NCI-H774 (cell line): ENCODE data around the gene CD177.
"Not testable (repeated sequence)": the region's sequence is repeated elsewhere in the genome, so short reads cannot be mapped to it uniquely, and the experiment has no call there.

Experiments
- DNase-seq: peaks from one replicate; lab custom pipeline; 2025; lab: John Stamatoyannopoulos, UW

CD177 gene

DNA sequence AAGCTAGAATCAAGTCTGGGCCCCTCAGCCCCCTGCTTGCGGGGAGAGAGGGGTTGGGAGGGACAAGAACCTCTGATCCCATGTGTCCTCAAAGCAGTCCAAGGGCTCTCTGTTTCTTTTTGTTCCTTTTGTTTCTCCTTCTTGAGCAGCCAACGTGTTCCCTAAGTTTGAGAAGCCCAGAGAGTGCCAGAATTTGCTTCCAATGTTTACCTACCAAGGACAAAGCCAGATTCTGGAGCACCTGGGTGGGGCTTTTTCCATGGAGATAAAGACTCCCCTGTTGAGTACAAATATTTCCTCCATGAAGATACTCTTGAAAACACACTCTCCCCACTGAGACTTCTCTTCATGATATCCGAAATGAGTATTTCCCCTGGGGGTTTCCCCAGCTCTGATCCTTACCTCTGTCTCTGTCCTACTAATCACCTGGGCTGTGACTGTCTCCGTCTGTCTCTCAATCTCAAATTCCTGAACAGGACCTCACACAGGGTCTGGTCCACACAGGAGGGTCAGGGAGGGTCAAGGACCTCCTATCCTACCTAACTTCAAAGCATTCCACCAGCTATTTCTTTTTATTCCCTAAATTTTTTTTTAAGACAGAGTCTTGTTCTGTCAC, 27.4 kb downstream of the CD177 start:
- no peak for DNase-seq

DNA sequence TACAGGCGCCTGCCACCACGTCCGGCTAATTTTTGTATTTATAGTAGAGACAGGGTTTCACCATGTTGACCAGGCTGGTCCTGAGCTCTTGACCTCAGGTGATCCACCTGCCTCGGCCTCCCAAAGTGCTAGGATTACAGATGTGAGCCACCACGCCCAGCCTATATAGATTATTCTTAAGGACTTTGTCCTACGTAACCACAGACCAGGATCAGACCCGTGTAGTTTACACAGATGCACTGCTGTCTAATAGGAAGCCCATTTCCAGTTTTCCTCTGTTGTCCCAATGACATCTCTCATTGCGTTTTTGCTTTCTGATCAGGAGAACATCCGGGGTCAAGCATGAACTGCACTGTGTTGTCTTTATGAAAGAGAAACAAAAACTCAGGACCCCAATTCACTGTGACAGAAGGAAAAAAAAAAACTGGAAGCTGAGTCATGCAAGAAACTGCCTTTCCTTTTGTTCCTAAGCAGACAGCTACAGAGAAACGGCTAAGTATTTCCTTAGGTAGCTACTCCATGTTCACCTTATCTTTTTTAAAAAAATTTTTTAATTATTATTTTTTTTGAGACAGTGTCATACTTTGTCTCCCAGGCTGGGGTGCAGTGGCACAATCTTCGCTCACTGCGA, 29.2 kb downstream of the CD177 start:
- DNase-seq, result not testable (repeated sequence)

DNA sequence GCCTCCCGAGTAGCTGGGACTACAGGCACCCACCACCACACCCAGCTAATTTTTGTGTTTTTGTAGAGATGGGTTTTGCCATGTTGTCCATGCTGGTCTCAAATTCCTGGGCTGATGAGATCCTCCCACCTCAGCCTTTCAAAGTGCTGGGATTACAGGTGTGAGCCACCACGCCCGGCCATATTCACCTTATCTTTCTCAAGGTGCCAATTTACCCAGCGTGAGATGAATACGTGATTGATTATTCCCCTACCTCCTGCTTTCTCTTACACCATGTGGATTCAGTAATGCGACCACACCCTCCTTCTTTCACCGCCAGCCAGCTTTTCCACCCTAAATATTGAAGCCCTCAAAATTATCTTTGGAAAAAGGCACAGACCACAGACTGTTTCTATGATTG, 29.8 kb downstream of the CD177 start:
- DNase-seq, result not testable (repeated sequence)

DNA sequence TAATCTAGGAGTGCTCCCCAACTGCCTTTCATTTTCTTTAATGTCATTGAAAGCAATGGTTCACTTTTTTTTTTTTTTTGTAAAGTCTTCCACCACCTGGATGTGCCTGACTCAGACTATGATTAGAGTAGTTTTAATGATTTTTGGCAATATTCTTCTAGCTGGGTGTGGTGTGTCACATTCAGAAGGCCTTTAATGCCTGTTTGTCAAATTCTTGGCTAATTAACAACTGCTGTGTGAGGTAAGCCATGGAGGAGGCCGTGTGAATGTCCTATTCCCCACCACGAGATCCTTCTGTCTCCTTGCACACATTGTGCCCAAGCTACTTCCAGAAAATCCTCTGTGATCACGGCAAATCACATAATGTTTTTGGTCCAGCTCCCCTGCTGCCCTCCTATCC, 30.3 kb downstream of the CD177 start:
- DNase-seq, result not testable (repeated sequence)

DNA sequence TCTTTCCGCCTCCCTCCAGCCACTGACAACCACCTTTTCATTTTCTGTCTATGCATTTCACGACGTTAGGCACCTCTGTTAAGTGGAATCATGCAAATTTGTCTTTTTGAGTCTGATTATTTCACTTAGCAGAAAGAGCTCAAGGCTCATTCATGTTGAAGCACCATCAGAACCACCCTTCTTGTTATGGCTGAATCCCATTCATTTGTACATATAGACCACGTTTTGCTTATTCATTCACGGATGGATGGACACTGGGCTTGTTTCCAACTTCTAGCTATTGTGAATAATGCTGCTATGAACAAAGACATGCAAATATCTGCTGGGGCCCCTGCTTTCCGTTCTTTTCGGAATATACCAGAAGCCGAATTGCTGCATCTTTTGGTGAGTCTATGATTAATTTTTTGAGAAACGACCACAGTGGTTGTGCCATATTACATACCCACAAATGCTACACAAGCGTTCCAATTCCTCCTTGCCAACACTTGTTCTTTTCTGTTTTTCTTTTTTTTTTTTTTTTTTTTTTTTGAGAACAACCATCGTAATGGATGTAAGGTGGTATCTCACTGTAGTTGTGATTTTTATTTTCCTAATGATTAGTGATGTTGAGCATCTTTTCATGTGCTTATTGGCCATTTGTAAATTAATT, 37.5 kb downstream of the CD177 start:
- DNase-seq, result peak; percentile 79

DNA sequence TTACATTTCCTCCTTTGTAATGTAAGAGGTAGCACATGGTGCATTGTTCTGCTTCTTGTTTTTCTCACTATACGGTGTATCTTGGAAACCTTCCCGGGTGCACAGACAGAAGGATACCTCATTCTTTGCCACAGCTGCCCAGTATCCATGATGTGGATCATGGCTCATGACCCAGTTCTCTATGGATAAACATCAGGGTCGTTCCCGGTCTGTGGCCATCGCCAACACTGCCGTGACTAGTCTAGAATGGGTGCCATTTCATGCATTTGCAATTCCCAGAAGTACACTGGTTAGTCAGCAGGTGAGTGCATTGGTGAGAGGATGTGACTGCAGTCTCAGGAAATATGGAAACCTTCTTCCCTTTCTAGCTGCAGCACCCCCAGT, 38.1 kb downstream of the CD177 start:
- DNase-seq, result peak; percentile 32

DNA sequence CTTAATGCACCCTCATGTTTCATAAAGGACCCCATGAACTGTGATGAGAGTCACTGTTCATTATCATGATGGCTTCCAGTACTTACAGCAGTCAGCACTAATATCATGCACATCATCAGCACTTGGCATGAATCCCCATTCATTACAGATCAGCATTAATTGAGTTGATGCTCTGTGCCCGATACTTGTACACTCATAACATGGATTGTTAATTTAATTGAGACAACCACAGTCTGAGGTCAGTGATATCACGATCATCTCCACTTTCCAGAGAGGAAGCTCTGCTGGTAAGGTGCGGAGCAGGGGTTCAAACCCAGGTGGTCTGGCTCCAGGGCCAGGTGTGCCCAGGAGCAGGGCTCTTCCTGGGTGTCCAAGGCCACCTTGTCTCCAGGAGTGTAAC, 40.0 kb downstream of the CD177 start:
- not testable (repeated sequence) for DNase-seq

DNA sequence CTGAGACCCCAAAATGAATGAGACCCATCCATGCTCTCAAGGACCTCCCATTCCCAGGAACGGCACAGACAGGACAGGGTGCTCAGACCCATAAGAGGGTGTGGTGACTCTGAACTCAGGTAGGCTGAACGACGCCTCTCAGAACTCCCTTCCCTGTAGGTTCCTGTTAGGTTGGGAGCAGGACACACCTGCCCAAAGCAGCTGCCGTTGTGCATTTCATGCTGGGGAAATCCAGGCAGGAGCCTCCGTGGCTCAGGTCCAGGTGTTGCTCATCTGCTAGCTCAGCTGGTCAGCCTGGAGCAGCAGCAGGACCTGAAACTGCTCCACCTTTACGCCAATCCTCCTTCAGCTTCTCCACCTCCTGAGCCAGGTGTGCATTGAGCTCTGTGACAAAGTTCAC, 42.1 kb downstream of the CD177 start:
- DNase-seq, result peak; percentile 46

DNA sequence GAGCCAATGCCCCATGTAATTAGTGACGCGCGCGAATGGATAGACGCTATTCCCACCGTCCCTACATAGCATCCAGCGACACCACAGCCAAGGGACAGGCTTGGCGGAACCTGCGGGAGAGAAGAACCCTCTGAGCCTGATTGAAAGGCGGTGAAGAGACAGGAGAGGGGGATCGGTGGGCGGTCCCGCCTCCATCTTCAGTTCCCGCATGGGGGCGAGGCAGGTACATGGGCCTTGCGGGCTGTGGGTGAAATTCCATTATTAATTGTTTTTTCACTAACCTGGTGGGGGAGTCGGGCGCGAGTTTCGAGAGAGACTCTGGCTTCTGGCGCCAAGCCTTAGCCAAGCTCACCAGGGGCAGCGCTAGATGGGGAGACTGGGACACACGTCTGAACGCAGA, 52.8 kb downstream of the CD177 start:
- DNase-seq, result no peak

DNA sequence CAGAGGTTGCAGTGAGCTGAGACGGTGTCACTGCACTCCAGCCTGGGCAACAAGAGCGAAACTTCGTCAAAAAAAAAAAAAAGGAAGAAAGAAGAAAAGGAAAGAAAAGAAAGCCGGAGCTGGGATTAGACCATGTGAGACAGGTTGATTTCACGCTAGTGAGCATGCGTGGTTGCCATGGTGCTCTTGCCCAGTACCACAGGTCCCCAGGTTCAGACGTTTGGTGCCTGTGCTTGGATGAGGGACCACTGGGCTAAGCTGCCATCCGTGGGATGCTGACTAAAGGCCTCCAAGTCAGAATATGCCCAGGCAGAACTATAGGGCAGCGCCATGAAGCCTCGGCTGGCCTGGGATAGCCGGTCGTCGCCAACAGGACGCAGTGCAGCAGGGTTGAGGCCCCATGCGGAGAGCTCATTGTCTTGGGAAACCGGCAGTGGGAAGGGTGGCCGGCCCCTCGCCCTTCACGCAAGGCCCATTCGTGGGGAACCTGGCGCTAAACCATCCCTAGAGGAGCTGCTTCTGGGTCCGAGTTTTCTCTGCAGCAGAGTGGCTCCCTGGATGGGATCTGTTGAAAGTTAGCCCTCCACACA, 54.0 kb downstream of the CD177 start:
- DNase-seq, result no peak

DNA sequence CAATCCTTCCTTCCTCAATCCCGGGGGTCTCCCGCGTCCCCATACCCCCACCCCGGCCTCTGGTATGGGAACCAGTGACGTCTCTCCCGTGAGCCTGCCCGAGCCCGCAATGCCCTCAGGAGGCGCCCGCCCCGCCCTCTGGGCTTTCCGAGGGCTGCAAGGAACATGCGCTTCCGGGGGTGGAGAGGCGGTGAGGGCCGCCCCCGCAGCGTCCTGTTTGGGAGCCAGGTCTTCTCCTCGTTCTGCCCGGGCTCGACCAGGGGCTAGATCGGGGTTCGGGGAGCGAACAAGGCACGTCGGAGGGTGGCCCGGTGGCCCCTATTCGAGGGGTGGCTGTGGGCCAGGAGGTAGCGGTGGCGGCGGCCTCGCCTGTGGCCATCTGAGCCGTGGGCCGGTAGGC, 54.6 kb downstream of the CD177 start:
- DNase-seq, result no peak

DNA sequence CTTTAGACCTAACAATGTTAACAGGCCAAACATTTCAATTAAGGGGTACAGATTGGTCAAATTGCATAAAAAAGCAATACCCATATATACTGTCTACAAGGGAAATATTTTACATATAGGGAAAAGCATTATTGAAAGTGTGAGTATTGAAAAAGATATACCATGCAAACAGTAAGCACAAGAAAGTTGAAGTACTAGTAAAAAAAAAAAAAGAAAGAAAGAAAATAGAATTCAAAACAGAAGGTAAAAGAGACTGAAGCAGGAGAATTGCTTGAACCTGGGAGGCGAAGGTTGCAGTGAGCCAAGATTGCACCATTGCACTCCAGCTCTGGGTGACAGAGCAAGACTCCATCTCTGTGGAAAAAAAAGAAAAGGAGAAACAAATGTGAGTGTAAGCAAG, 55.9 kb downstream of the CD177 start:
- no peak for DNase-seq

DNA sequence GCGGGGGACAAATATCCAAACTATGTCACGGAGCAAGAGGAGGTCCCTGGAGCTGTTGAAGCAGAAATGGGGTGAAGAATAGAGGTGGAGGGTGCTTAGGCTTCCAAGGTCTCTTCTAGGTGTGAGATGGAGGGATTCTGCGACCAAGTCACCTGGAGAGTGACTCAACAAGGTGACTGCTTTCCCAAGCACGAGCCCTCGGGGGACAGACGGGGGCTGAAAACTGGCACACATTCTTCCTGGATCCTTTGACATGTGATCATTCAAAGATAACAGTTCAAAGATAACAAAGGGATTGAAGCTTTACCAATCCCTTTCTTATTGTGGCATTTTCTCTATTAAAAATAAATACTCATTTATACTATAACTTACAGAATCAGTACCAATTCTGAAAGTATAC, 59.0 kb downstream of the CD177 start:
- DNase-seq, result no peak
